T1000 (cell line): Measurements from ENCODE around the gene CDK3.
"Not testable (repeated sequence)": the region's sequence is repeated elsewhere in the genome, so short reads cannot be mapped to it uniquely, and the experiment has no call there.

ENCODE experiments used
- DNase-seq: peaks from one replicate; lab custom pipeline; 2025; ENCODE audit warnings: mixed read lengths; lab: John Stamatoyannopoulos, UW

The CDK3 gene

GRCh38 chr17:76039121-76039520 lies 38.5 kb downstream of the CDK3 start:
- no peak for DNase-seq

GRCh38 chr17:76040376-76040775 lies 39.7 kb downstream of the CDK3 start:
- DNase-seq: no peak

- not testable (repeated sequence) for DNase-seq
These were observed 42.2 kb downstream of the CDK3 start for GRCh38 chr17:76042868-76043267.

GRCh38 chr17:76044475-76045007 lies 43.9 kb downstream of the CDK3 start:
- DNase-seq: not testable (repeated sequence)

GRCh38 chr17:76046064-76046463 lies 45.4 kb downstream of the CDK3 start:
- no peak for DNase-seq

GRCh38 chr17:76048025-76048605 lies 47.5 kb downstream of the CDK3 start:
- no peak for DNase-seq

- DNase-seq: no peak
These were observed 48.1 kb downstream of the CDK3 start for GRCh38 chr17:76048711-76049110.

- DNase-seq: no peak
These were observed 48.6 kb downstream of the CDK3 start for GRCh38 chr17:76049239-76049638.

GRCh38 chr17:76049836-76050537 lies 49.3 kb downstream of the CDK3 start:
- no peak for DNase-seq

GRCh38 chr17:76050538-76051467 lies 50.1 kb downstream of the CDK3 start:
- no peak for DNase-seq

GRCh38 chr17:76051561-76051960 lies 50.9 kb downstream of the CDK3 start:
- DNase-seq: no peak

GRCh38 chr17:76053246-76054111 lies 52.8 kb downstream of the CDK3 start:
- DNase-seq: no peak

GRCh38 chr17:76054112-76054476 lies 53.4 kb downstream of the CDK3 start:
- no peak for DNase-seq
